Right lobe of liver (tissue), 4 donors: Measurements from ENCODE around the gene SCFD2.

ENCODE experiments used
- POLR2A ChIP-seq: fragments of 450-650 bp; IDR thresholded peaks from one replicate; pipeline ENCODE4 v1.6.1; 2017; ENCODE audit warnings: antibody characterized with exemption, mild to moderate bottlenecking
- TF ChIP-seq, protein P1 (sequence below), 4 donors: fragments of 200-600 bp in 3 of 4; fragments of 450-650 bp in 1 of 4; IDR thresholded peaks; one replicate each; pipeline versions ENCODE4 v1.5.1 to v1.8.0; 2016 to 2022; ENCODE audit warnings: antibody characterized with exemption in 4 of 4, mild to moderate bottlenecking in 2 of 4
- donor health status: DM: no; HTN: no; CAD: no.
- donor health status: DM: no; HTN: no; CAD: no.
- donor health status: DM: no; HTN: yes; CAD: no.

GRCh38 chr4:52861879-52862616 lies 503.8 kb downstream of the SCFD2 start, which contains the start of gene RASL11B:
- TF ChIP-seq, protein P1, sequence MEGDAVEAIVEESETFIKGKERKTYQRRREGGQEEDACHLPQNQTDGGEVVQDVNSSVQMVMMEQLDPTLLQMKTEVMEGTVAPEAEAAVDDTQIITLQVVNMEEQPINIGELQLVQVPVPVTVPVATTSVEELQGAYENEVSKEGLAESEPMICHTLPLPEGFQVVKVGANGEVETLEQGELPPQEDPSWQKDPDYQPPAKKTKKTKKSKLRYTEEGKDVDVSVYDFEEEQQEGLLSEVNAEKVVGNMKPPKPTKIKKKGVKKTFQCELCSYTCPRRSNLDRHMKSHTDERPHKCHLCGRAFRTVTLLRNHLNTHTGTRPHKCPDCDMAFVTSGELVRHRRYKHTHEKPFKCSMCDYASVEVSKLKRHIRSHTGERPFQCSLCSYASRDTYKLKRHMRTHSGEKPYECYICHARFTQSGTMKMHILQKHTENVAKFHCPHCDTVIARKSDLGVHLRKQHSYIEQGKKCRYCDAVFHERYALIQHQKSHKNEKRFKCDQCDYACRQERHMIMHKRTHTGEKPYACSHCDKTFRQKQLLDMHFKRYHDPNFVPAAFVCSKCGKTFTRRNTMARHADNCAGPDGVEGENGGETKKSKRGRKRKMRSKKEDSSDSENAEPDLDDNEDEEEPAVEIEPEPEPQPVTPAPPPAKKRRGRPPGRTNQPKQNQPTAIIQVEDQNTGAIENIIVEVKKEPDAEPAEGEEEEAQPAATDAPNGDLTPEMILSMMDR (IDR thresholded peaks at IDR 0.05): peak in 3 of 4 donors; percentile 9 to 37 (median 32)
- TF ChIP-seq POLR2A: peak; percentile 58
